ENCODE measurements around the gene CROCC2.
A peak's percentile ranks its signal among the peaks of the same experiment; 100 is the strongest.

Gene CROCC2

GRCh38 chr2:240875228-240876034 lies 30.7 kb upstream of the CROCC2 start:
- Mint-ChIP-seq H3K4me1 (no peaks in the 10 kb centered on the region), H3K27ac (no peak overlapping the region), H3K27me3 (ENCODE audit: low read depth, poor library complexity) (peaks cover 3% of the 10 kb centered on the region)

GRCh38 chr2:240876035-240876474 lies 30.1 kb upstream of the CROCC2 start:
- no peak for DNase-seq
- Mint-ChIP-seq H3K4me1 (no peaks in the 10 kb centered on the region), H3K36me3 (ENCODE audit: low read depth) (no peaks in the 10 kb centered on the region), H3K4me3 (no peak overlapping the region), H3K9me3 (no peaks in the 10 kb centered on the region), H3K27ac (no peak overlapping the region), H3K27me3 (ENCODE audit: low read depth, poor library complexity) (peaks cover 9% of the 10 kb centered on the region)
- TF ChIP-seq CTCF (IDR thresholded peaks at IDR 0.05): no peak

More at GRCh38 chr2:240875228-240876034, 30.7 kb upstream of the CROCC2 start:
- H3K4me3 Mint-ChIP-seq: no peak overlapping the region
- no peak for DNase-seq
- TF ChIP-seq CTCF (IDR thresholded peaks at IDR 0.05): no peak
- no peaks in the 10 kb centered on the region for H3K36me3 Mint-ChIP-seq (ENCODE audit: low read depth)
- no peaks in the 10 kb centered on the region for H3K9me3 Mint-ChIP-seq

GRCh38 chr2:240876475-240877251 lies 29.5 kb upstream of the CROCC2 start:
- no peak for TF ChIP-seq CTCF (IDR thresholded peaks at IDR 0.05)
- no peak for DNase-seq
- Mint-ChIP-seq H3K4me3 (no peak overlapping the region), H3K36me3 (ENCODE audit: low read depth) (no peaks in the 10 kb centered on the region), H3K4me1 (no peaks in the 10 kb centered on the region), H3K27ac (peak overlapping the region; percentile 83), H3K9me3 (no peaks in the 10 kb centered on the region), H3K27me3 (ENCODE audit: low read depth, poor library complexity) (peaks cover 13% of the 10 kb centered on the region)

GRCh38 chr2:240877460-240878340 lies 28.4 kb upstream of the CROCC2 start:
- no peak for DNase-seq
- Mint-ChIP-seq H3K9me3 (no peaks in the 10 kb centered on the region), H3K36me3 (ENCODE audit: low read depth) (no peaks in the 10 kb centered on the region), H3K4me3 (no peak overlapping the region), H3K27ac (no peak overlapping the region), H3K4me1 (no peaks in the 10 kb centered on the region), H3K27me3 (ENCODE audit: low read depth, poor library complexity) (peaks cover 15% of the 10 kb centered on the region)
- TF ChIP-seq CTCF (IDR thresholded peaks at IDR 0.05): no peak

GRCh38 chr2:240878341-240878936 lies 27.7 kb upstream of the CROCC2 start:
- H3K4me1 Mint-ChIP-seq: no peaks in the 10 kb centered on the region
- peaks cover 17% of the 10 kb centered on the region for H3K27me3 Mint-ChIP-seq (ENCODE audit: low read depth, poor library complexity)
- DNase-seq: no peak
- no peaks in the 10 kb centered on the region for H3K36me3 Mint-ChIP-seq (ENCODE audit: low read depth)
- no peak overlapping the region for H3K4me3 Mint-ChIP-seq
- TF ChIP-seq CTCF (IDR thresholded peaks at IDR 0.05): no peak
- H3K27ac Mint-ChIP-seq: no peak overlapping the region
- H3K9me3 Mint-ChIP-seq: no peaks in the 10 kb centered on the region
